ENCODE data around the gene CHRM5. TPM values are rescaled to one million over a fixed set of nuclear protein-coding genes. Genes with fewer than 3 reads are reported as not detected.

Gene CHRM5
- total and polyA plus RNA-seq, 2 donors from 2014 or later, result 0.06 TPM; not detected in 1

- Histone ChIP-seq H3K27ac (ENCODE audit: low read depth in 2 of 2, low read length in 2 of 2) (no peak overlapping the region), H3K4me1 (ENCODE audit: control insufficient read depth in 2 of 3, insufficient read depth in 2 of 3, low read depth in 1 of 3, low read length in 3 of 3) (no peaks in the 10 kb centered on the region), H3K27me3 (ENCODE audit: control insufficient read depth, insufficient read depth, low read length) (no peaks in the 10 kb centered on the region), H3K9ac (ENCODE audit: low read length in 3 of 3) (no peak overlapping the region), H3K36me3 (ENCODE audit: control insufficient read depth in 2 of 3, insufficient read depth in 3 of 3, low read length in 3 of 3) (peaks cover 0 to 5% (median 0%) of the 10 kb centered on the region in 3 donors), H3K4me3 (ENCODE audit: low read length in 3 of 3) (no peak overlapping the region), H3K9me3 (ENCODE audit: control insufficient read depth in 2 of 3, insufficient read depth in 1 of 3, low read length in 3 of 3) (no peaks in the 10 kb centered on the region)
- FAIRE-seq, result peak; percentile 68
- TF ChIP-seq CTCF (IDR thresholded peaks at IDR 0.05; ENCODE audit: borderline replicate concordance, extremely low read depth, insufficient read depth), result no peak
- DNase-seq, result no peak
- intact Hi-C loops (cut with DNase I), result no loop called here
Observed at GRCh38 chr15:34078900-34079299, 110.6 kb downstream of the CHRM5 start.

GRCh38 chr15:34079904-34080303 lies 111.6 kb downstream of the CHRM5 start:
- intact Hi-C loops (cut with DNase I), result no loop called here
- Histone ChIP-seq H3K9ac (ENCODE audit: low read length in 3 of 3) (no peak overlapping the region), H3K9me3 (ENCODE audit: control insufficient read depth in 2 of 3, insufficient read depth in 1 of 3, low read length in 3 of 3) (no peaks in the 10 kb centered on the region), H3K36me3 (ENCODE audit: control insufficient read depth in 2 of 3, insufficient read depth in 3 of 3, low read length in 3 of 3) (peaks cover 0 to 10% (median 4%) of the 10 kb centered on the region in 3 donors), H3K27me3 (ENCODE audit: control insufficient read depth, insufficient read depth, low read length) (no peaks in the 10 kb centered on the region), H3K4me1 (ENCODE audit: control insufficient read depth in 2 of 3, insufficient read depth in 2 of 3, low read depth in 1 of 3, low read length in 3 of 3) (no peaks in the 10 kb centered on the region), H3K27ac (ENCODE audit: low read depth in 2 of 2, low read length in 2 of 2) (no peak overlapping the region), H3K4me3 (ENCODE audit: low read length in 3 of 3) (no peak overlapping the region)
- no peak for FAIRE-seq
- DNase-seq, result no peak
- no peak for TF ChIP-seq CTCF (IDR thresholded peaks at IDR 0.05; ENCODE audit: borderline replicate concordance, extremely low read depth, insufficient read depth)

GRCh38 chr15:34084086-34084485 lies 115.8 kb downstream of the CHRM5 start:
- H3K9me3 ChIP-seq (ENCODE audit: control insufficient read depth in 2 of 3, insufficient read depth in 1 of 3, low read length in 3 of 3), result no peaks in the 10 kb centered on the region
- no peak overlapping the region for H3K9ac ChIP-seq (ENCODE audit: low read length in 3 of 3)
- H3K36me3 ChIP-seq (ENCODE audit: control insufficient read depth in 2 of 3, insufficient read depth in 3 of 3, low read length in 3 of 3), result peaks cover 4 to 18% (median 4%) of the 10 kb centered on the region in 3 donors
- no peak overlapping the region for H3K4me3 ChIP-seq (ENCODE audit: low read length in 3 of 3)
- no peak overlapping the region for H3K27ac ChIP-seq (ENCODE audit: low read depth in 2 of 2, low read length in 2 of 2)
- no peaks in the 10 kb centered on the region for H3K4me1 ChIP-seq (ENCODE audit: control insufficient read depth in 2 of 3, insufficient read depth in 2 of 3, low read depth in 1 of 3, low read length in 3 of 3)
- H3K27me3 ChIP-seq (ENCODE audit: control insufficient read depth, insufficient read depth, low read length), result no peaks in the 10 kb centered on the region
- DNase-seq, result no peak
- intact Hi-C loops (cut with DNase I), result no loop called here
- no peak for TF ChIP-seq CTCF (IDR thresholded peaks at IDR 0.05; ENCODE audit: borderline replicate concordance, extremely low read depth, insufficient read depth)
- FAIRE-seq, result no peak

- peaks cover 4 to 18% (median 4%) of the 10 kb centered on the region in 3 donors for H3K36me3 ChIP-seq (ENCODE audit: control insufficient read depth in 2 of 3, insufficient read depth in 3 of 3, low read length in 3 of 3)
- FAIRE-seq, result no peak
- H3K4me3 ChIP-seq (ENCODE audit: low read length in 3 of 3), result no peak overlapping the region
Observed at GRCh38 chr15:34085746-34086145, 117.4 kb downstream of the CHRM5 start.

More at GRCh38 chr15:34085746-34086145, 117.4 kb downstream of the CHRM5 start:
- H3K4me1 ChIP-seq (ENCODE audit: control insufficient read depth in 2 of 3, insufficient read depth in 2 of 3, low read depth in 1 of 3, low read length in 3 of 3), result no peaks in the 10 kb centered on the region
- H3K9ac ChIP-seq (ENCODE audit: low read length in 3 of 3), result no peak overlapping the region
- no peak for TF ChIP-seq CTCF (IDR thresholded peaks at IDR 0.05; ENCODE audit: borderline replicate concordance, extremely low read depth, insufficient read depth)
- no peaks in the 10 kb centered on the region for H3K9me3 ChIP-seq (ENCODE audit: control insufficient read depth in 2 of 3, insufficient read depth in 1 of 3, low read length in 3 of 3)
- no peak for DNase-seq
- no peak overlapping the region for H3K27ac ChIP-seq (ENCODE audit: low read depth in 2 of 2, low read length in 2 of 2)
- H3K27me3 ChIP-seq (ENCODE audit: control insufficient read depth, insufficient read depth, low read length), result no peaks in the 10 kb centered on the region
- intact Hi-C loops (cut with DNase I), result no loop called here
